H1 (cell line): ENCODE results near the gene PCDH9. TPM values are rescaled to one million over a fixed set of nuclear protein-coding genes. Genes with fewer than 3 reads are reported as not detected.

Experiments used
- ASH2L ChIP-seq: fragments of 200-600, 300-600 bp; sonication (generic); IDR thresholded peaks from one replicate; pipeline ENCODE4 v1.7.1; 2017; ENCODE audit warnings: low read length
- BACH1 ChIP-seq: IDR thresholded peaks from 2 replicates; pipeline ENCODE4 v1.6.1; 2012; ENCODE audit warnings: low read length, improper control_type of control experiment
- EP300 ChIP-seq, 2 experiments: IDR thresholded peaks; 1 replicate in 1 of 2; 2 replicates in 1 of 2; pipeline ENCODE4 v1.6.1; 2011 to 2012; ENCODE audit warnings: low read depth in 2 of 2, low read length in 2 of 2, mild to moderate bottlenecking in 2 of 2, borderline replicate concordance in 1 of 2, inconsistent platforms in 1 of 2, moderate library complexity in 1 of 2
- JUN ChIP-seq: IDR thresholded peaks from 2 replicates; pipeline ENCODE4 v1.6.1; 2011; ENCODE audit warnings: low read depth, mild to moderate bottlenecking, improper control_type of control experiment, low read length
- polyA plus RNA-seq, 7 experiments: library from polyadenylated mRNA; depleted of rRNA in 3 of 7; stranded (reverse) in 5 of 7; unstranded in 2 of 7; fragments of >200 nt in 5 of 7; fragments of 200-250 nt in 2 of 7; gene quantifications; 1 replicate in 5 of 7; 2 replicates in 1 of 7; 4 replicates in 1 of 7; pipeline versions ENCODE4 v1.2.1 to v1.2.3, GENCODE V29; 2011 to 2013; ENCODE audit warnings: missing spikeins in 2 of 7, mixed read lengths in 2 of 7
- total RNA-seq: library from RNA; stranded (reverse); fragmentation: NEBNext Ultra II Directional; extraction: Animal tissue kit (Norgen Biotek cat#: 25700); gene quantifications from 2 replicates; pipeline ENCODE4 v1.2.1, GENCODE V29; 2021
- TF ChIP-seq, protein P1 (sequence below): IDR thresholded peaks from 2 replicates; pipeline ENCODE4 v1.6.1; 2012; ENCODE audit warnings: inconsistent platforms

PCDH9 gene
- total and polyA plus RNA-seq, 2 of the 8 experiments (the other 6 are each of a cell fraction or from before 2014, with no cell fraction given), result 0.12 to 0.60 TPM

DNA sequence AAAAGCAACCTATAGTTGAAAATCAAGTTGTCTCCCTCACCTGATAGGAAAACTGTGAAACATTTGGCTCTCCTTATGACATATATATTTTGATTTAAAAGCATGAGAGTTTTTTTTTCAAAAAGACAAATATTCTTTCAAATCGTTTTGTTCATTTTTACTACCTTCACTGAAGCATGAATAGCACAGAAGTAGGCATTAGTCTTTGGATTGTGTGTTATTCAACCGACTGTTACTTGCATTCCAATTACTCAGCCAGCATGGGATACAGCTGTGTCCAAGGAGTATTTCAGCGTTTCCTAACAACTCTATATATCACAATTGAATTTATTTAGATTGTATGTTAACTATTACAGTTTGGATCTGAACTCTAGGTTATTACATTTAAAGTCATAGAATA, 135.2 kb downstream of the PCDH9 start (continued):
- TF ChIP-seq, protein P1, sequence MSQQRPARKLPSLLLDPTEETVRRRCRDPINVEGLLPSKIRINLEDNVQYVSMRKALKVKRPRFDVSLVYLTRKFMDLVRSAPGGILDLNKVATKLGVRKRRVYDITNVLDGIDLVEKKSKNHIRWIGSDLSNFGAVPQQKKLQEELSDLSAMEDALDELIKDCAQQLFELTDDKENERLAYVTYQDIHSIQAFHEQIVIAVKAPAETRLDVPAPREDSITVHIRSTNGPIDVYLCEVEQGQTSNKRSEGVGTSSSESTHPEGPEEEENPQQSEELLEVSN, result no peak
- no peak for TF ChIP-seq BACH1
- TF ChIP-seq JUN, result no peak
- TF ChIP-seq EP300 (IDR thresholded peaks at IDR 0.05; ENCODE audit: borderline replicate concordance in 1 of 2, low read depth in 2 of 2, low read length in 2 of 2), result no peak
- TF ChIP-seq ASH2L, result no peak
